NB4 (cell line): ENCODE measurements around the gene XYLT1.

Source experiments
- CTCF ChIP-seq: IDR thresholded peaks from one replicate; pipeline ENCODE4 v1.5.1; 2012; ENCODE audit warnings: low read depth, low read length
- MAX ChIP-seq: IDR thresholded peaks from 2 replicates; pipeline ENCODE4 v1.6.1; 2011; ENCODE audit warnings: low read depth, low read length

GRCh38 chr16:17228048-17228707, 242.6 kb downstream of the XYLT1 start:
- TF ChIP-seq CTCF, result no peak
- TF ChIP-seq MAX, result no peak
